GM12801 (cell line): Measurements from ENCODE around the gene LMOD2.

Experiments used
- CTCF ChIP-seq: IDR thresholded peaks from one replicate; pipeline ENCODE4 v1.5.1; 2011; ENCODE audit warnings: control low read depth; ENCODE audit not compliant: insufficient read length; ENCODE audit errors: extremely low read depth

LMOD2 gene

GRCh38 chr7:123705211-123705901, 49.7 kb downstream of the LMOD2 start:
- TF ChIP-seq CTCF: no peak

GRCh38 chr7:123709525-123709924, 53.9 kb downstream of the LMOD2 start:
- no peak for TF ChIP-seq CTCF

- TF ChIP-seq CTCF: no peak
These were observed 55.0 kb downstream of the LMOD2 start for GRCh38 chr7:123710683-123711082.

- TF ChIP-seq CTCF: no peak
These were observed 56.2 kb downstream of the LMOD2 start for GRCh38 chr7:123711832-123712293.

- TF ChIP-seq CTCF: no peak
These were observed 57.0 kb downstream of the LMOD2 start for GRCh38 chr7:123712619-123713018.
